ENCODE results near the gene HIC1. TPM values are rescaled to one million over a fixed set of nuclear protein-coding genes. Genes with fewer than 3 reads are reported as not detected.

The HIC1 gene
- total and polyA plus RNA-seq, 9 of the 15 experiments (the other 6 are each of a cell fraction or from before 2014, with no cell fraction given) = 0.01 to 2.5 (median 0.18) TPM

GRCh38 chr17:2084766-2085647, 30.1 kb downstream of the HIC1 start:
- TF ChIP-seq SP1 (CRISPR knock-in tag; IDR thresholded peaks at IDR 0.05) (no peak), NCOA6 (IDR thresholded peaks at IDR 0.05) (no peak), FOXA3 (CRISPR knock-in tag; conservative IDR thresholded peaks at IDR 0.05 in 1 of 2, IDR thresholded peaks at IDR 0.05 in 1 of 2) (0 out of 4 replicates have a peak, but pooled peaks of 1 of the 2 experiments have one; percentile 10), NEUROD1 (IDR thresholded peaks at IDR 0.05; ENCODE audit: borderline replicate concordance, low read depth, low read length, partially characterized antibody) (no peak), ZBTB33 (CRISPR knock-in tag; IDR thresholded peaks at IDR 0.05) (peak; percentile 50; the same call in 1 of the 2 replicates), EZH2 (IDR thresholded peaks at IDR 0.05; ENCODE audit: borderline replicate concordance, low read depth, low read length) (no peak), RCOR1 (IDR thresholded peaks at IDR 0.05; ENCODE audit: borderline replicate concordance in 1 of 2, low read depth in 2 of 2, low read length in 2 of 2) (0 out of 4 replicates have a peak, but pooled peaks of 1 of the 2 experiments have one; percentile 0), RHOXF2B (CRISPR knock-in tag; conservative IDR thresholded peaks at IDR 0.05) (no peak), MYNN (IDR thresholded peaks at IDR 0.05) (0 out of 2 replicates have a peak, but pooled peaks have one; percentile 1), MYNN (CRISPR knock-in tag; IDR thresholded peaks at IDR 0.05) (no peak), GABPB1 (CRISPR knock-in tag; IDR thresholded peaks at IDR 0.05) (no peak)
- intact Hi-C loops (cut with micrococcal nuclease) (no loop called here), in situ Hi-C loops (cut with MboI) (no loop called here)
- Histone ChIP-seq H3K9me3 (replicated peaks; ENCODE audit: control insufficient read depth, insufficient read depth, low read depth, low read length) (no peaks in the 10 kb centered on the region), H3K9ac (ENCODE audit: insufficient read depth in 1 of 2, low read depth in 2 of 2, low read length in 2 of 2) (peak overlapping the region in 1 of 2 experiments; percentile 82; a peak in 2 of 4 replicates), H4K20me1 (replicated peaks; ENCODE audit: control insufficient read depth, insufficient read depth, low read length) (no peaks in the 10 kb centered on the region; the same call in 1 of the 2 replicates), H3K4me2 (ENCODE audit: insufficient read depth, low read length) (0 out of 2 replicates have a peak overlapping the region, but pooled peaks have one; percentile 14), H3K36me3 (ENCODE audit: control insufficient read depth, insufficient read depth, low read length) (peaks cover 13% of the 10 kb centered on the region; the same call in 2 of the 3 replicates), H3K79me2 (ENCODE audit: control insufficient read depth, insufficient read depth, low read length) (no peaks in the 10 kb centered on the region), H3K27ac (ENCODE audit: extremely low read depth, low read depth, low read length) (peak overlapping the region; percentile 56; the same call in 2 of the 3 replicates), H3K9me1 (ENCODE audit: control insufficient read depth, insufficient read depth, low read length) (no peaks in the 10 kb centered on the region), H3K27me3 (ENCODE audit: control insufficient read depth in 2 of 2, insufficient read depth in 2 of 2, low read length in 2 of 2) (no peaks in the 10 kb centered on the region), H3K4me1 (replicated peaks in 1 of 2; ENCODE audit: control insufficient read depth in 2 of 2, insufficient read depth in 2 of 2, low read length in 2 of 2) (peaks cover 34 to 46% of the 10 kb centered on the region in 2 experiments), H2AFZ (ENCODE audit: low read depth, low read length) (no peak overlapping the region), H3K4me3 (no peak overlapping the region)
- 82% methylated on average over 6 of the region's 13 CpGs for WGBS (ENCODE audit: insufficient coverage, low coverage, missing lambda C conversion rate)
- no TSS peak for BruUV-seq (replicated peaks)
- no peak for ATAC-seq
- ChIA-PET CTCF (ENCODE audit: low intra/inter-chr PET ratio) (no interaction called here), POLR2A (interaction anchor here (0.6 to 1.0 kb wide), 2 partner anchors 8 to 27 kb away, joined by 3 read pairs; no protein-coding TSS in a partner anchor)
- peak; percentile 37 for FAIRE-seq
- no peak for DNase-seq (ENCODE audit: extremely low read depth in 1 of 4, low spot score in 3 of 4)

Data from K562 (cell line).